ENCODE measurements around the gene APCDD1L.

DNA sequence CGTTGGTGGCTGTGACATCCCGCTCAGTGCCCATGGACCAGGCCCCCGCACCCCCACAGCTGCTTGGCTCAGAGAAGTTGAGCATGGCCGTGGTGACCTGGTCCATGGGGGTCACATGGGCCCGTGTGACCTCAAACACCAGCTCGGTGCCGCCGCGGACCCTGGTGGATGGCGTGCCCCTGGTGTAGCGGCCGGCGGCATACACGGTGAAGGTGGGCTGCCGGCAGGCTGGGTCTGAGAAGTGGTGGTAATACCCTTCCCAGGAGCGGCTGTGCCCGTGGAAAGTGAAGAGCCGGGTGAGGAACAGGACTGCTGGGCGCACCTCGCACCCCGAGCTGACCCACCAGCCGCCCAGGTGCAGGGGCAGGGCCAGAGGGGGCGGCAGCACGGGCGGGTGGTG is 54.1 kb downstream of the APCDD1L start:
- TF ChIP-seq CTCF (IDR thresholded peaks at IDR 0.05) (no peak), POLR2A (IDR thresholded peaks at IDR 0.05) (no peak)

All from esophagus squamous epithelium (tissue), 4 donors.